GM19455 (cell line): ENCODE data around the gene PRAMEF17.
"Not testable (repeated sequence)": the region's sequence is repeated elsewhere in the genome, so short reads cannot be mapped to it uniquely, and the experiment has no call there.

Experiments
- ATAC-seq: cut with Tn5 transposase; IDR thresholded peaks from one replicate; pipeline ENCODE4 v1.9.1; 2021; ENCODE audit not compliant: unreplicated experiment

The PRAMEF17 gene

DNA sequence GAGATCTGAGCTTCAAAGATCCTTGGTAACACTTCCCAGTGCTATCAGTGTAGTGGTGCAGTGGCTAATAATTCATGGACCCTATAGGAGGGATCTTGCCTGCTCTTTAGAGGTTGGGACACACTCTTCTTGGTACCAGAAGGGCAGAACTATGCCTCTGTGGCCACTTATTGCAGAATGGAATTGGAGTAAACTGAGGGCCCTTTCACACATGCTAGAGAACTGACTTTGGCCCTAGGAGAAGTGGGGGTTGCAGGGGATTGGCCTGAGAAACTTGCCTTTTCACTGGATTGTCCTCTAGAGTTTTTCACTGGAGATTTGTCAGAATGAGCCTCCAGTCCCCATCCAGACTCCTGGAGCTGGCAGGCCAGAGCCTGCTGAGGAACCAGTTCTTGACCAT is at the start of gene PRAMEF17:
Gene PRAMEF17 (plus strand): TSS at position 301 of the 400 bp plus-strand sequence. CDS start 26 bp downstream, at position 327.
- not testable (repeated sequence) for ATAC-seq

GRCh38 chr1:13342496-13342895 is 46.9 kb upstream of the PRAMEF17 start:
- ATAC-seq = not testable (repeated sequence)

GRCh38 chr1:13347034-13347433 is 42.4 kb upstream of the PRAMEF17 start, which contains the start of gene PRAMEF14:
PRAMEF14 (minus strand) TSS chr1:13347134; CDS start chr1:13345314, 1,820 bp downstream.
- not testable (repeated sequence) for ATAC-seq

- not testable (repeated sequence) for ATAC-seq
Observed at GRCh38 chr1:13353476-13353875, 36.0 kb upstream of the PRAMEF17 start.

DNA sequence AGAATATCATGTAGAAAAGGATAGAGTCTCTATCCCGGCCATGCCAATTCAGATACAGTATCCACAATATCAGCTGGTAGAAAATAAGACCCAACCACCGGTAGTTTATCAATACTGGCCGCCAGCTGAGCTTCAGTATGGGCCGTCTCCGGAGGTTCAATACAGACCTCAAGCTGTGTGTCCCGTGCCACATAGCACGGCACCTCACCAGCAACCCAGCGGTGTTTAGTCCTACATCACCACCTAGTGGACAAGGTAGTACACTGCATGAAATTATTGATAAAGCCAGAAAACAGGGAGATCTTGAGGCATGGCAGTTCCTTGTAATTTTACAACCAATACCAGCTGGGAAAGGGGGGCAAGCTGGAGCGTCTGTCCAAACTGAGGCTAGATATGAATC is 35.0 kb upstream of the PRAMEF17 start:
- not testable (repeated sequence) for ATAC-seq

DNA sequence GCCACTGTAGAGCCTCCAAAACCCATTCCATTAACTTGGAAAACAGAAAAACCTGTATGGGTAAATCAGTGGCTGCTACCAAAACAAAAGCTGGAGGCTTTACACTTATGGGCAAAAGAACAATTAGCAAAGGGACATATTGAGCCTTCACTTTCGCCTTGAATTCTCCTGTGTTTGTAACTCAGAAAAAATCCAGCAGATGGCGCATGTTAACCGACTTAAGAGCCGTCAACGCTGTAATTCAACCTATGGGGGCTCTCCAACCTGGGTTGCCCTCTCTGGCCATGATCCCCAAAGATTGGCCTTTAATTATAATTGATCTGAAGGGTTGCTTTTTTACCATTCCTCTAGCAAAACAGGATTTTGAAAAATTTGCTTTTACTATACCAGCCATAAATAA is 32.7 kb upstream of the PRAMEF17 start:
- not testable (repeated sequence) for ATAC-seq

DNA sequence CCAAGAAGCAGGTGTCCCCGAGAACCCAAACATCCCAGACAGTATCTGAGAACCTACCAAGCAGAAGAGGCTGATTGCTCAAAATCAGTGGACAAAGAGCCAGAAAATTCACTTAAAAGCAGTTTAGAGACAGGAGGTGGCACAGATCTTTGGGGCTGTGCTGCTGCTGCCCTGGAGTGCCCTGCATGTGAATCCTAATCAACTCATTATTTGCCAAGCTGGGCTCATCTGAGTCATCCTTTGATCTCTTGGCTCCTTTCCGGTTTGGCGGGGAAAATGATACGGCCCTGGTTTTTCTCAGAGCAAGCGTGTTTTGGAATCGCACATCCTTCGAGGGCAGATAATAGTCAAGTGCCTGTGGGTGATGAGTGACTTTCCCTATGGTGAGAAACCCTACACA is 27.1 kb upstream of the PRAMEF17 start:
- not testable (repeated sequence) for ATAC-seq

DNA sequence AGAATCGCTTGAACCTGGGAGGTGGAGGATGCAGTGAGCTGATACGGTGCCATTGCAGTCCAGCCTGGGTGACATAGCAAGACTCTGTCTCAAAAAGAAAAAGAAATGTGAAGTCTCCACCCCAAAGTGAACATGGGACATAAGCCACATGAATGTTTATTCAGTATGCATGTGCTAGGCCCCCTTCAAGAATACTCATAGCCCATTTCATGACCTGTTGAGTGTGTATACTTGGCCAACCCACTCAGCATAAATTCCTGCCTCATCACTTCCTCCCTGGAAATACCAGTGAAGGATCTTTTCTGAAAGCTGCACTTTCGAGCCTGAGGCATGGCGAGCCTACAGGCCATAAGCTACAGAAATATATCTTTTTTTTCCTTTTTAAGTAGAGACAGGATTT is 24.5 kb upstream of the PRAMEF17 start:
- not testable (repeated sequence) for ATAC-seq

DNA sequence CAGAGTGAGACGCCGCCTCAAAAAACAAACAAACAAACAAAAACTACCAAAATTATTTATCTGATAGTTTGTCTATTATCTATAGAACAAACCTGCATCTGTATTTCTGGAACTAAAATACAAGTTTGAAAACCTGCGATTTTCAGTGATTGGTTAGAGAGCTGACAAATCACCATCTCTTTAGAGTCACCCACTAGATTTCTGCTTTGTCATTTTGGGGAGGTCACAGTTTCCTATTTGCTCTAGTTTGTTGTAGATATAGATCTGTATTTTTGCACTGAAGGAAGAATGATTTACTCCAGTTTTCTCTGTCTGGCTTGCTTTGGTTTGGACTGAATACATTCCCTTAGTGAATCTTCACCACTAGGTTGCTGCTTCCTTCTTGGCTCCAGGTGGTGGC is 22.9 kb upstream of the PRAMEF17 start:
- ATAC-seq = not testable (repeated sequence)

DNA sequence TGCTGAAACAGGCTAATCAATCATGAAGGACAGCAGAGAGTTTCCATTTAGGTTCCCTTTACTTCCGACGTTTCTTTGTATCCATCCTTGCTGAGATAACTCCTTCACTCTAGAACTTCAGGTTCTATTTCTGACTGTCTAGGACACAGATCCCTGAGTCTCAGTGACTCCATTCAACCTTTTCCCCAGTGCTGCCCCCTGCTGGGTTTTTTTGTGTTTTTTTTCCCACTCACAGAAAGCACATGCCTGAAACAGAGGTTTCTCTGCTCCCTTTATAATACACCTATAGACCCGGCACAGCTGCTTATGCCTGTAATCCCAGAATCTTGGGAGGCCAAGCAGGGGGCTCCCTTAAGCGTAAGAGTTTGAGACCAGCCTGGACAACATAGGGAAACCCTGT is 20.9 kb upstream of the PRAMEF17 start:
- ATAC-seq = not testable (repeated sequence)

DNA sequence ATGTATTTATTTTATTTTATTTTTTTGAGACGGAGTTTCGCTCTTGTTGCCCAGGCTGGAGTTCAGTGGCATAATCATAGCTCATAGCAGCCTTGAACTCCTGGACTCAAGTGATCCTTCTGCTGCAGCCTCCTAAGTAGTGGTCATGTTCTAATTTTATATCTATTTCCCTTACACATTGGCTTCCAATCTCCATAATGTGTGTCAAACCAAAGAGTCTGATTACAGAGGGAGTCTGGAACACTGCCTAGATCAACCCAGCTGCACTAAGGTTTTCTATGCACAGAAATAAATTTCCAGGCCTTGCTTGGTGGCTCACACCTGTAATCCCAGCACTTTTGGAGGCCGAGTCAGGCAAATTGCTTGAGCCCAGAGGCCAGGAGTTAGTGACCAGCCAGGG is 10.4 kb upstream of the PRAMEF17 start:
- not testable (repeated sequence) for ATAC-seq

DNA sequence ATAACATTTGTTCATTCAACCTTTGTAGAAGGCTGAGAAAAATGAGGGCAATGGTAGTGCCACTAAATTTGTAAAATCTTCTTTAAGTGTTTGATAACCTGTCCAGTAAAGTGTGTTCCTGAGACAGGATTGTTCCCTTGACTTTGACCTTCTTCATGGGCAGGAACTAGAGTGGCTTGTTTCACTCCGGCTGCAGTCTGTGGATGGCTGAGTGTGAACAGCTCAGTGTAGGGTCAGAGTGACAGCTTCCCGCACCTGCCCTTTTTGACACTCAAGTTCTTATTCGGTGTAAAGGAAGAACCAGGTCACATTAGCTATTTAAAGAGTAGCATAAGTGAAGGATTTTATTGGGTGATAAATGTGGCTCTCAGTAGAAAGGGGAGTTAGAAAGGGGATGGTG is 9.1 kb upstream of the PRAMEF17 start:
- ATAC-seq = not testable (repeated sequence)

- ATAC-seq = not testable (repeated sequence)
Observed at GRCh38 chr1:13393004-13393403, 3.6 kb downstream of the PRAMEF17 start.

- ATAC-seq = not testable (repeated sequence)
Observed at GRCh38 chr1:13394761-13395160, 5.3 kb downstream of the PRAMEF17 start.

DNA sequence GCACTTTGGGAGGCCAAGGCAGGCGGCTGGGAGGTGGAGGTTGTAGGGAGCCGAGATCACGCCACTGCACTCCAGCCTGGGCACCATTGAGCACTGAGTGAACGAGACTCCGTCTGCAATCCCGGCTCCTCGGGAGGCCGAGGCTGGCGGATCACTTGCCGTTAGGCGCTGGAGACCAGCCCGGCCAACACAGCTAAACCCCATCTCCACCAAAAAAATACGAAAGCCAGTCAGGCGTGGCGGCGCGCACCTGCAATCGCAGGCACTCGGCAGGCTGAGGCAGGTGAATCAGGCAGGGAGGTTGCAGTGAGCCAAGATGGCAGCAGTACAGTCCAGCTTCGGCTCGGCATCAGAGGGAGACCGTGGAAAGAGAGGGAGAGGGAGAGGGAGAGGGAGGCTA is 5.9 kb downstream of the PRAMEF17 start:
- ATAC-seq = not testable (repeated sequence)

GRCh38 chr1:13407811-13408210 is 18.4 kb downstream of the PRAMEF17 start:
- ATAC-seq = no peak

DNA sequence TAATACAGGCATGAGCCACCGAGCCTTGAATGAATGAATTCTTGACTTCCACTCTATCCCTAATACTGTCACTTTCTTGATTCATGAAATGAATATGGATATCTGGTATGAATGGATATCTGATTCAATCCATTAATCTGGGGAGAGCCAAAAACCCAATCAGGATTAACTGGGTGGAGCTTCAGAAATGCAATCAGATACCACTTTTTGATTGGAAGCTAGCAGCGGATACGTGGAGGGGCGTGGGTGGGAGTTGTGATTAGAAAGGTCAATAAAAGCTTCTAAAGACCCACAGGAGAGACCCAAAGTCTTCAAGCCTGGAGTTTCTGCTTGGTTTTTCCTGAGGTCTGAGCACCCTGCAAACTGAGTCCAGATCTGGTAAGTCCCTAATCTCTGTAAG is 20.7 kb downstream of the PRAMEF17 start, which contains the start of gene PRAMEF20:
Gene PRAMEF20 (plus strand): TSS at position 301 of the 400 bp plus-strand sequence. CDS start 5,905 bp downstream, outside the sequence.
- ATAC-seq = not testable (repeated sequence)

DNA sequence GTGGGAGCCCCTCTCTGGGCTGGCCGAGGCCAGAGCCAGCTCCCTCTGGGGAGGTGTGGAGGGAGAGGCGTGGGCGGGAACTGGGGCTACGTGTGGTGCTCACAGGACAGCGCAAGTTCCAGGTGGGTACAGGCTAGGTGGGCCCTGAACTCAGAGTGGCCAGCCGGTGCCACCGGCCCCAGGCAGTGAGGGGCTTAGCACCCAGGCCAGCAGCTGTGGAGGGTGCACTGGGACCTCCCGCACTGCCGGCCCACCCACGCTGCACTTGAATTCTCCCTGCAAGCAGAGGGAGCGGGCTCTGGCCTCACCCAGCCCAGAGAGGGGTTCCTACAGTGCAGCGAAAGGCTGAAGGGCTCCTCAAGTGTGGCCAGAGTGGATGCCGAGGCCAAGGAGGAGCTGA is 41.1 kb downstream of the PRAMEF17 start:
- ATAC-seq = no peak

DNA sequence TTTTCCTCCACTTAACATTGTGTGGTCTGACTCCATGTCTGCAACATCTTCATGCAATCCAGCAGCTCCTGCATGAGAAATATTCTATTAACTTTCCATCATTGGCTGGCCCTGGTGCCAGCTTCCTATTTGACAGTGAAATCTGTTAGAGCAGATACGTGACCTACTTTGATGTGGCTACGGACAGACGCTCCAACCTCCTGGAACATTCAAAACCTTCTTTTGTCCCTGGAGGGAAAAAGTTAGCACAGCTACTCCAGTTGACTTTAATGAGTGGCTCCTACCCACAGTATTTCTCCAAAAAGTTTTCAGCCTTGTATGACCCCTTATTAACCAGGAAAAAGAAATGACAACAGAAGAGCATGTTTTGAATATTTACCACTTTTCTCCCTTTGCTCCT is 42.8 kb downstream of the PRAMEF17 start:
- no peak for ATAC-seq

- not testable (repeated sequence) for ATAC-seq
Observed at GRCh38 chr1:13433694-13434358, 44.4 kb downstream of the PRAMEF17 start.

- no peak for ATAC-seq
Observed at GRCh38 chr1:13435458-13435857, 46.0 kb downstream of the PRAMEF17 start.

DNA sequence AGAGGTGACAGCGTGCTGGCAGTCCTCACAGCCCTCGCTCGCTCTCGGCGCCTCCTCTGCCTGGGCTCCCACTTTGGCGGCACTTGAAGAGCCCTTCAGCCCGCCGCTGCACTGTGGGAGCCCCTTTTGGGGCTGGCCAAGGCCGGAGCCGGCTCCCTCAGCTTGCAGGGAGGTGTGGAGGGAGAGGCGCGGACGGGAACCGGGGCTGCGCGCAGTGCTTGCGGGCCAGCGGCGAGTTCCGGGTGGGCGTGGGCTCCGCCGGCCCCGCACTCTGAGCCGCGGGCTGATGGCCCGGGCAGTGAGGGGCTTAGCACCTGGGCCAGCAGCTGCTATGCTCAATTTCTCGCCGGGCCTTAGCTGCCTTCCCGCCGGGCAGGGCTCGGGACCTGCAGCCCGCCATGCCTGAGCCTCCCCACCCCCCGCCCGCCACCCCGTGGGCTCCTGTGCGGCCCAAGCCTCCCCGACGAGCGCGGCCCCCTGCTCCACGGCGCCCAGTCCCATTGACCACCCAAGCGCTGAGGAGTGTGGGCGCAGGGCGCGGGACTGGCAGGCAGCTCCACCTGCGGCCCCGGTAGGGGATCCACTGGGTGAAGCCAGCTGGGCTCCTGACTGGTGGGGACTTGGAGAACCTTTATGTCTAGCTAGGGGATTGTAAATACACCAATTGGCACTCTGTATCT is 49.8 kb downstream of the PRAMEF17 start:
- ATAC-seq = not testable (repeated sequence)
